Heart left ventricle (tissue), 13 donors: ENCODE data around the gene LATS1.

Source experiments
- POLR2A ChIP-seq, 2 donors: fragments of 450-650 bp; IDR thresholded peaks; one replicate each; pipeline ENCODE4 v1.6.1; 2017; ENCODE audit warnings: antibody characterized with exemption in 2 of 2, mild to moderate bottlenecking in 2 of 2, moderate library complexity in 2 of 2
- TF ChIP-seq, protein P1 (sequence below), 12 donors: fragments of 200-600 bp; sonication (generic) in 4 of 12; IDR thresholded peaks; one replicate each; pipeline versions ENCODE4 v1.5.0 to v1.8.0; 2018 to 2022; ENCODE audit warnings: antibody characterized with exemption in 12 of 12, mild to moderate bottlenecking in 5 of 12
- donor health status: ischemic (EF 13 %, LVEDD 7.1; RV severe dilation, severe dysfunction).
- donor health status: DM: no; HTN: yes; CAD: no.
- donor health status: DM: no; HTN: no; CAD: no.
- donor health status: ischemic (EF 25% LVEDD 6.9; RV normal size, moderate dysfunction).
- donor health status: ischemic (EF 25% LVEDD 5.7; RV mildly dilated, moderate dysfunction).
- donor health status: ischemic (EF 35%, LVEDD 5.7; RV mildly dilated, moderate dysfunction).
- donor health status: nonischemic (EF 11% LVEDD 7.7; RV severe dilation, severe dysfunction).
- donor health status: DM: yes; HTN: yes; CAD: no.
- donor health status: PGD.
- donor health status: ischemic (EF 29% LVEDD 5.4; RV normal size, mild dysfunction).
- donor health status: nonischemic (EF 23%, LVEDD 6.1; RV moderate dilation, normal function).

DNA sequence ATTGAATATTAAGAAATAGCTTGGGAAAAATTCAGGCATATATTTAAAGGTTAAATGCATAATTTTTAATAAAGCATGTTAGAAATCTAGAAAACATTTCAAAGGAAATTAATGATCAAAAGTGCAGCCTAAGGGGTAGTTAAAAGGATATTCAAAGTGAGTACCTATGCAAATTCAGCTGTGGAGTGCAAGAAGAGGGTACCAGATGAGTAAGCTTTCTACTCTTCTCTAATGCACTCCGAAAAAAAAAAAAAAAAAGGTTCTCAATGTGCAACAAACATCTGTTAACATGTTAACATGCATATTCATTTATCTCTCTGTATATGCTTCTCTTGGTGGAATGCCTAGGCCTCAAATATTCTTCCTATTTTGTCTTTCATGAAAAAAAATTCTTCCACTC, 37.4 kb downstream of the LATS1 start:
- TF ChIP-seq, protein P1, sequence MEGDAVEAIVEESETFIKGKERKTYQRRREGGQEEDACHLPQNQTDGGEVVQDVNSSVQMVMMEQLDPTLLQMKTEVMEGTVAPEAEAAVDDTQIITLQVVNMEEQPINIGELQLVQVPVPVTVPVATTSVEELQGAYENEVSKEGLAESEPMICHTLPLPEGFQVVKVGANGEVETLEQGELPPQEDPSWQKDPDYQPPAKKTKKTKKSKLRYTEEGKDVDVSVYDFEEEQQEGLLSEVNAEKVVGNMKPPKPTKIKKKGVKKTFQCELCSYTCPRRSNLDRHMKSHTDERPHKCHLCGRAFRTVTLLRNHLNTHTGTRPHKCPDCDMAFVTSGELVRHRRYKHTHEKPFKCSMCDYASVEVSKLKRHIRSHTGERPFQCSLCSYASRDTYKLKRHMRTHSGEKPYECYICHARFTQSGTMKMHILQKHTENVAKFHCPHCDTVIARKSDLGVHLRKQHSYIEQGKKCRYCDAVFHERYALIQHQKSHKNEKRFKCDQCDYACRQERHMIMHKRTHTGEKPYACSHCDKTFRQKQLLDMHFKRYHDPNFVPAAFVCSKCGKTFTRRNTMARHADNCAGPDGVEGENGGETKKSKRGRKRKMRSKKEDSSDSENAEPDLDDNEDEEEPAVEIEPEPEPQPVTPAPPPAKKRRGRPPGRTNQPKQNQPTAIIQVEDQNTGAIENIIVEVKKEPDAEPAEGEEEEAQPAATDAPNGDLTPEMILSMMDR (IDR thresholded peaks at IDR 0.05): no peak
- no peak for TF ChIP-seq POLR2A (IDR thresholded peaks at IDR 0.05)
